HG03469 (cell line): ENCODE measurements around the gene KNG1.

Experiments
- ATAC-seq: cut with Tn5 transposase; IDR thresholded peaks from one replicate; pipeline ENCODE4 v1.9.1; 2021; ENCODE audit warnings: mild to moderate bottlenecking, moderate library complexity, moderate number of reproducible peaks; ENCODE audit not compliant: unreplicated experiment

The KNG1 gene

GRCh38 chr3:186772701-186773417 lies 55.7 kb downstream of the KNG1 start:
- peak; percentile 62 for ATAC-seq

GRCh38 chr3:186775999-186776398 lies 58.8 kb downstream of the KNG1 start:
- ATAC-seq: no peak

- no peak for ATAC-seq
These were observed 62.0 kb downstream of the KNG1 start for GRCh38 chr3:186779204-186779603.

- no peak for ATAC-seq
These were observed 65.4 kb downstream of the KNG1 start for GRCh38 chr3:186782542-186783057.

- no peak for ATAC-seq
These were observed 66.0 kb downstream of the KNG1 start, which contains the start of gene EIF4A2 for GRCh38 chr3:186783058-186783730. EIF4A2 (plus strand) TSS chr3:186783577; CDS start chr3:186783611, 34 bp downstream.

- peak; percentile 33 for ATAC-seq
These were observed 66.8 kb downstream of the KNG1 start for GRCh38 chr3:186783731-186784515.

- no peak for ATAC-seq
These were observed 67.8 kb downstream of the KNG1 start for GRCh38 chr3:186784820-186785494.

- ATAC-seq: no peak
These were observed 68.4 kb downstream of the KNG1 start for GRCh38 chr3:186785495-186786018.

GRCh38 chr3:186786922-186787321 lies 69.8 kb downstream of the KNG1 start:
- ATAC-seq: no peak

- ATAC-seq: no peak
These were observed 70.7 kb downstream of the KNG1 start for GRCh38 chr3:186787642-186788481.

GRCh38 chr3:186788482-186789370 lies 71.6 kb downstream of the KNG1 start:
- no peak for ATAC-seq

- ATAC-seq: no peak
These were observed 72.5 kb downstream of the KNG1 start for GRCh38 chr3:186789554-186790260.

GRCh38 chr3:186790261-186790981 lies 73.3 kb downstream of the KNG1 start:
- no peak for ATAC-seq
